Endothelial cell of umbilical vein (primary cell): ENCODE data around the gene TNFAIP8L3. TPM values are rescaled to one million over a fixed set of nuclear protein-coding genes. Genes with fewer than 3 reads are reported as not detected.

ENCODE experiments used
- BruUV-seq: library from RNA; stranded (reverse); fragments of 400-500 nt; replicated peaks from 2 replicates; lab custom pipeline; 2021; lab: Mats Ljungman, UMichigan
- CTCF ChIA-PET: fragments of 300-600, 350-600 bp; sonication (Branson Sonifier 250); formaldehyde crosslinking; loops from one replicate; lab custom pipeline; 2021; ENCODE audit warnings: antibody characterized with exemption, inconsistent platforms; lab: Charles Lee
- POLR2A ChIA-PET: fragments of 300-600, 350-600 bp; sonication (Branson Sonifier 250); formaldehyde crosslinking; loops from one replicate; lab custom pipeline; 2021; ENCODE audit warnings: antibody characterized with exemption, inconsistent platforms; lab: Charles Lee
- DNase-seq: peaks from one replicate; pipeline ENCODE4 v3.0.0-alpha.2; 2011; ENCODE audit warnings: low read depth, low spot score
- FAIRE-seq: peaks from 2 replicates; lab custom pipeline; 2011; peaks lifted over from hg19 to GRCh38; lab: Jason Lieb, UNC
- H2AFZ ChIP-seq: 2 replicates; pipeline ENCODE4 v1.6.0; 2012; ENCODE audit warnings: low read depth, low read length, control low read depth, inconsistent platforms
- H3K27ac ChIP-seq: 2 replicates; pipeline ENCODE4 v1.5.1; 2011; ENCODE audit warnings: low read depth, mild to moderate bottlenecking, control low read depth, low read length, moderate library complexity; ENCODE audit not compliant: insufficient read depth
- H3K27me3 ChIP-seq, 2 experiments: 2 replicates each; pipeline versions ENCODE4 v1.6.0 to v1.6.1; 2011; ENCODE audit warnings: low read length in 2 of 2, mixed read lengths in 1 of 2; ENCODE audit not compliant: control insufficient read depth in 2 of 2, insufficient read depth in 2 of 2
- H3K36me3 ChIP-seq, 2 experiments: 2 replicates in 1 of 2; 3 replicates in 1 of 2; pipeline ENCODE4 v1.5.1; 2011; ENCODE audit warnings: low read length in 2 of 2, mild to moderate bottlenecking in 1 of 2, moderate library complexity in 1 of 2; ENCODE audit not compliant: control insufficient read depth in 2 of 2, insufficient read depth in 2 of 2; ENCODE audit errors: extremely low read depth in 1 of 2
- H3K4me1 ChIP-seq: 3 replicates; pipeline ENCODE4 v1.5.1; 2011; ENCODE audit warnings: mild to moderate bottlenecking, low read length; ENCODE audit not compliant: control insufficient read depth, insufficient read depth; ENCODE audit errors: extremely low read depth
- H3K4me2 ChIP-seq: 2 replicates; pipeline ENCODE4 v1.6.1; 2011; ENCODE audit warnings: low read length, control low read depth, mixed read lengths; ENCODE audit not compliant: insufficient read depth
- H3K4me3 ChIP-seq, 3 experiments: fragments of 200-600 bp in 1 of 3; sonication (generic), shearing (Covaris generic) in 1 of 3; replicated peaks in 1 of 3; 2 replicates each; pipeline ENCODE4 v1.5.1; 2011 to 2016; ENCODE audit warnings: control low read depth in 3 of 3, low read length in 3 of 3, mild to moderate bottlenecking in 2 of 3, inconsistent platforms in 1 of 3, low read depth in 1 of 3, moderate library complexity in 1 of 3; ENCODE audit not compliant: insufficient read depth in 1 of 3
- H3K79me2 ChIP-seq: 2 replicates; pipeline ENCODE4 v1.6.0; 2012; ENCODE audit warnings: low read length, inconsistent platforms; ENCODE audit not compliant: control insufficient read depth, insufficient read depth
- H3K9ac ChIP-seq: replicated peaks from 2 replicates; pipeline ENCODE3; 2011; ENCODE audit warnings: low read length, control low read depth; ENCODE audit not compliant: insufficient read depth; ENCODE audit errors: extremely low read depth
- H3K9me1 ChIP-seq: replicated peaks from 3 replicates; pipeline ENCODE4 v1.6.0; 2011; ENCODE audit warnings: mild to moderate bottlenecking, low read length; ENCODE audit not compliant: control insufficient read depth, insufficient read depth; ENCODE audit errors: extremely low read depth
- H3K9me3 ChIP-seq: replicated peaks from 2 replicates; pipeline ENCODE4 v1.5.1; 2012; ENCODE audit warnings: low read length, inconsistent platforms; ENCODE audit not compliant: control insufficient read depth, insufficient read depth
- H4K20me1 ChIP-seq: replicated peaks from 2 replicates; pipeline ENCODE3; 2011; ENCODE audit warnings: mild to moderate bottlenecking, low read length; ENCODE audit not compliant: control insufficient read depth, insufficient read depth; ENCODE audit errors: extremely low read depth
- CTCF ChIP-seq, 2 donors: IDR thresholded peaks; 1 replicate in 1 of 2; 2 replicates in 1 of 2; pipeline ENCODE4 v1.5.1; 2011; ENCODE audit warnings: low read length in 2 of 2, mild to moderate bottlenecking in 2 of 2, moderate library complexity in 2 of 2, control low read depth in 1 of 2, inconsistent platforms in 1 of 2, low read depth in 1 of 2; ENCODE audit not compliant: insufficient read depth in 1 of 2; ENCODE audit errors: extremely low read depth in 1 of 2
- EZH2 ChIP-seq: IDR thresholded peaks from 2 replicates; pipeline ENCODE4 v1.6.1; 2012; ENCODE audit warnings: borderline replicate concordance, low read depth, mild to moderate bottlenecking, moderate library complexity, low read length, inconsistent platforms; ENCODE audit not compliant: severe bottlenecking
- FOS ChIP-seq: IDR thresholded peaks from 2 replicates; pipeline ENCODE4 v1.6.1; 2011; ENCODE audit warnings: mild to moderate bottlenecking, low read length, moderate library complexity, borderline replicate concordance; ENCODE audit not compliant: insufficient read depth
- GATA2 ChIP-seq: IDR thresholded peaks from 2 replicates; pipeline ENCODE4 v1.7.0; 2011; ENCODE audit warnings: low read depth, mild to moderate bottlenecking, moderate library complexity, mixed read lengths, low read length; ENCODE audit not compliant: insufficient read length, insufficient read depth
- JUN ChIP-seq: IDR thresholded peaks from 2 replicates; pipeline ENCODE4 v1.6.1; 2011; ENCODE audit warnings: borderline replicate concordance, low read depth; ENCODE audit not compliant: insufficient read length, insufficient read depth
- MYC ChIP-seq: IDR thresholded peaks from one replicate; pipeline ENCODE4 v1.6.1; 2011; ENCODE audit warnings: mild to moderate bottlenecking, low read depth, low read length
- POLR2A ChIP-seq: IDR thresholded peaks from 2 replicates; pipeline ENCODE4 v1.6.1; 2012; ENCODE audit warnings: low read depth, mild to moderate bottlenecking, control low read depth, low read length
- POLR2AphosphoS5 ChIP-seq: IDR thresholded peaks from 2 replicates; pipeline ENCODE4 v1.6.1; 2012; ENCODE audit warnings: low read depth, mild to moderate bottlenecking, control low read depth, low read length, moderate library complexity; ENCODE audit not compliant: insufficient read depth
- dilution Hi-C: fragments of 300-500 bp; cut with MboI; formaldehyde crosslinking; loops from one replicate; pipeline ENCODE4 v1.15.0; 2019; ENCODE audit warnings: low sequenced_read_pairs; ENCODE audit not compliant: extremely low pct_ligation_motif_present
- intact Hi-C: fragments of 100-400 bp; cut with micrococcal nuclease; formaldehyde crosslinking; loops from one replicate; pipeline ENCODE4 v1.10.0; 2022
- polyA plus RNA-seq, 4 experiments: library from polyadenylated mRNA; depleted of rRNA in 3 of 4; stranded (reverse) in 3 of 4; unstranded in 1 of 4; fragments of >200 nt; gene quantifications; 2 replicates each; pipeline versions ENCODE4 v1.2.1 to v1.2.3, GENCODE V29; 2011 to 2012; ENCODE audit warnings: missing spikeins in 1 of 4
- total RNA-seq: library from RNA; stranded (reverse); gene quantifications from 2 replicates; pipeline ENCODE4 v1.2.3, GENCODE V29; 2021
- TF ChIP-seq, protein P1 (sequence below): IDR thresholded peaks from 2 replicates; pipeline ENCODE4 v1.6.1; 2011; ENCODE audit not compliant: insufficient read depth, insufficient read length

Gene TNFAIP8L3
- total and polyA plus RNA-seq, 2 donors (not counting 3 experiments of a cell fraction or from before 2014, with no cell fraction given) = 8.8 to 38.3 TPM

DNA sequence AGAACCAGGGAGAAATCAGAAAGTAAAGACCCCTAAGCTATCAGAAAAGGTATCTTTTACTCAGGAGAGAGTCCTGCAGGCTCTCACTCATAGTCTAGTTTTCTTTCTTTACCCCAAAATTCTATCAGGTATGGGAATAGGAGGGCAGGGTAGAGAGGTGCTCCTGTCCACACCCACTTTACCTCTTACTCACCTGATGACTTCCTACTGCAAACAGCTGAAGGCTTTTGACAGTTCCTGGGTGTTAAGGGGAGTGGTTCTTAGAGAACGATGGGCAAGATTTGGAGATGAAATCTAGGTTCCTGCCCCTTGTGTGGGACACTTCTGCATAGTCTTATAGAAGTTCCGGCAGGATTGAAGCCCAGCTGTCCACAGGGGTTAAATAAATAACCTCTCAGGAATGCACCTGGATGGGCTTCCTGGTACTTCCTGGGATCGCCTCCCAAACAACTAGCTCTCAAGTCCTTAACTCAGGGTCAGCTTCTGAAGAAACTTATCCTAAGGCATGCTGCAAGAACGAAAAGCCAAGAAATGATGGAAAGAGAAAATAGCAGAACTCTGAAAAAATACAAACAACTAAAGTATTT, 10.8 kb upstream of the TNFAIP8L3 start:
- Histone ChIP-seq H3K36me3 (no peaks in the 10 kb centered on the region), H3K27me3 (no peaks in the 10 kb centered on the region), H4K20me1 (no peaks in the 10 kb centered on the region), H2AFZ (no peak overlapping the region), H3K9me1 (no peaks in the 10 kb centered on the region), H3K9me3 (no peaks in the 10 kb centered on the region), H3K4me1 (no peaks in the 10 kb centered on the region), H3K4me2 (no peak overlapping the region), H3K27ac (no peak overlapping the region), H3K4me3 (no peak overlapping the region), H3K9ac (no peak overlapping the region), H3K79me2 (no peaks in the 10 kb centered on the region)
- intact Hi-C loops = no loop called here
- no TSS peak for BruUV-seq
- TF ChIP-seq GATA2 (no peak), POLR2A (no peak), JUN (no peak), CTCF (IDR thresholded peaks at IDR 0.05; ENCODE audit: extremely low read depth in 1 of 2, insufficient read depth in 1 of 2, low read depth in 1 of 2, low read length in 2 of 2) (no peak), POLR2AphosphoS5 (no peak), EZH2 (no peak), FOS (no peak), MYC (no peak)
- TF ChIP-seq, protein P1, sequence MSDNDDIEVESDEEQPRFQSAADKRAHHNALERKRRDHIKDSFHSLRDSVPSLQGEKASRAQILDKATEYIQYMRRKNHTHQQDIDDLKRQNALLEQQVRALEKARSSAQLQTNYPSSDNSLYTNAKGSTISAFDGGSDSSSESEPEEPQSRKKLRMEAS = no peak
- dilution Hi-C loops = no loop called here
- FAIRE-seq (peak; percentile 42), DNase-seq (no peak)
- ChIA-PET CTCF (interaction anchor here (1.5 kb wide), 1 partner anchor 11 kb away, joined by 3 read pairs; no protein-coding TSS in a partner anchor), POLR2A (no interaction called here)
